ENCODE results near the gene PKP3. TPM values are rescaled to one million over a fixed set of nuclear protein-coding genes. Genes with fewer than 3 reads are reported as not detected.

PKP3 gene
- total and polyA plus RNA-seq, 2 donors (not counting 1 experiment from before 2014, with no cell fraction given): 0.78 TPM; not detected in 1

DNA sequence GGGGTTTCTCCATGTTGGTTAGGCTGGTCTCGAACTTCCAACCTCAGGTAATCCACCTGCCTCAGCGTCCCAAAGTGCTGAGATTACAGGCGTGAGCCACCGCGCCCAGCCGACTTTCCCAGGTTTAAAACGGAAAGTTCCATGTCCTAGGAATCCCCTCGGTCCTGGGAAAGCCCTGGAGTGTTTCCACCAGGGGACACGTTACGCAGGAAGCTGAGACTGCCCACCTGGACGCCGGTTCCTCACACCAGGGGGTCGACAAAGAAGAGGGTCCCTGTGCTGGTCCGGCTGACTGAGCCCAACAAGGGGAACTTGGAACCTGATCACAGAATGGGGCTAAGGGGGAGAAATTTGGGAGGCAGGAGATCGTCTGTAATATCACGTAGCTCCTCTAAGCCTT is 28.2 kb upstream of the PKP3 start:
- Mint-ChIP-seq H3K9me3 (ENCODE audit: insufficient read depth) (no peaks in the 10 kb centered on the region), H3K27me3 (peaks cover 33% of the 10 kb centered on the region), H3K4me1 (peaks cover 14% of the 10 kb centered on the region), H3K4me3 (no peak overlapping the region), H3K27ac (no peak overlapping the region)
- no peak overlapping the region for H3K27ac ChIP-seq (ENCODE audit: low read length in 2 of 2)
- no peak for ATAC-seq (ENCODE audit: low read depth)
- intact Hi-C loops (cut with micrococcal nuclease): loop anchor here (2.0 kb wide), 1 partner anchor 115 kb away; no protein-coding TSS in a partner anchor
- H3K4me2 ChIP-seq (replicated peaks; ENCODE audit: low read depth, low read length, poor library complexity, severe bottlenecking): no peak overlapping the region
- peaks cover 8 to 14% of the 10 kb centered on the region in 2 donors for H3K4me1 ChIP-seq (ENCODE audit: control insufficient read depth in 2 of 2, insufficient read depth in 2 of 2, low read length in 2 of 2)
- H2AFZ ChIP-seq (ENCODE audit: insufficient read depth, low read depth, low read length, poor library complexity, severe bottlenecking): no peak overlapping the region
- no peak overlapping the region for H3K4me3 ChIP-seq (ENCODE audit: control extremely low read depth in 1 of 5, extremely low read depth in 1 of 5, insufficient read depth in 1 of 5, low read depth in 2 of 5, low read length in 4 of 5)
- H3K9me3 ChIP-seq (ENCODE audit: control extremely low read depth in 1 of 3, control insufficient read depth in 2 of 3, insufficient read depth in 1 of 3, low read length in 2 of 3): peaks cover 0 to 11% (median 0%) of the 10 kb centered on the region in 3 donors
- H3K27me3 ChIP-seq (replicated peaks in 1 of 4; ENCODE audit: control extremely low read depth in 1 of 4, control insufficient read depth in 3 of 4, insufficient read depth in 4 of 4, low read length in 3 of 4): peaks cover 0 to 46% (median 19%) of the 10 kb centered on the region in 4 experiments
- ChIA-PET POLR2A (no interaction called here), CTCF (interaction anchor here (1.2 to 8.2 kb wide), 3 partner anchors 61 to 159 kb away, joined by 3 to 52 read pairs (median 7); partner anchors contain the start of genes BET1L and RIC8A)
- WGBS (ENCODE audit: insufficient coverage): 83% methylated on average over 11 of the region's 16 CpGs
- DNase-seq: no peak
- H3K36me3 ChIP-seq (replicated peaks in 1 of 2; ENCODE audit: control extremely low read depth in 1 of 2, control insufficient read depth in 1 of 2, extremely low read depth in 1 of 2, insufficient read depth in 2 of 2, low read length in 1 of 2): no peaks in the 10 kb centered on the region
- TF ChIP-seq, protein P1, sequence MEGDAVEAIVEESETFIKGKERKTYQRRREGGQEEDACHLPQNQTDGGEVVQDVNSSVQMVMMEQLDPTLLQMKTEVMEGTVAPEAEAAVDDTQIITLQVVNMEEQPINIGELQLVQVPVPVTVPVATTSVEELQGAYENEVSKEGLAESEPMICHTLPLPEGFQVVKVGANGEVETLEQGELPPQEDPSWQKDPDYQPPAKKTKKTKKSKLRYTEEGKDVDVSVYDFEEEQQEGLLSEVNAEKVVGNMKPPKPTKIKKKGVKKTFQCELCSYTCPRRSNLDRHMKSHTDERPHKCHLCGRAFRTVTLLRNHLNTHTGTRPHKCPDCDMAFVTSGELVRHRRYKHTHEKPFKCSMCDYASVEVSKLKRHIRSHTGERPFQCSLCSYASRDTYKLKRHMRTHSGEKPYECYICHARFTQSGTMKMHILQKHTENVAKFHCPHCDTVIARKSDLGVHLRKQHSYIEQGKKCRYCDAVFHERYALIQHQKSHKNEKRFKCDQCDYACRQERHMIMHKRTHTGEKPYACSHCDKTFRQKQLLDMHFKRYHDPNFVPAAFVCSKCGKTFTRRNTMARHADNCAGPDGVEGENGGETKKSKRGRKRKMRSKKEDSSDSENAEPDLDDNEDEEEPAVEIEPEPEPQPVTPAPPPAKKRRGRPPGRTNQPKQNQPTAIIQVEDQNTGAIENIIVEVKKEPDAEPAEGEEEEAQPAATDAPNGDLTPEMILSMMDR (IDR thresholded peaks at IDR 0.05): no peak
- TF ChIP-seq EZH2 (IDR thresholded peaks at IDR 0.05; ENCODE audit: borderline replicate concordance, insufficient read depth, low read depth, low read length, poor library complexity, severe bottlenecking): no peak
- H4K20me1 ChIP-seq (ENCODE audit: control insufficient read depth, insufficient read depth, low read length, poor library complexity, severe bottlenecking): no peaks in the 10 kb centered on the region
- H3K9ac ChIP-seq (ENCODE audit: low read length): no peak overlapping the region
- H3K79me2 ChIP-seq (ENCODE audit: control insufficient read depth, insufficient read depth, low read length): no peaks in the 10 kb centered on the region

DNA sequence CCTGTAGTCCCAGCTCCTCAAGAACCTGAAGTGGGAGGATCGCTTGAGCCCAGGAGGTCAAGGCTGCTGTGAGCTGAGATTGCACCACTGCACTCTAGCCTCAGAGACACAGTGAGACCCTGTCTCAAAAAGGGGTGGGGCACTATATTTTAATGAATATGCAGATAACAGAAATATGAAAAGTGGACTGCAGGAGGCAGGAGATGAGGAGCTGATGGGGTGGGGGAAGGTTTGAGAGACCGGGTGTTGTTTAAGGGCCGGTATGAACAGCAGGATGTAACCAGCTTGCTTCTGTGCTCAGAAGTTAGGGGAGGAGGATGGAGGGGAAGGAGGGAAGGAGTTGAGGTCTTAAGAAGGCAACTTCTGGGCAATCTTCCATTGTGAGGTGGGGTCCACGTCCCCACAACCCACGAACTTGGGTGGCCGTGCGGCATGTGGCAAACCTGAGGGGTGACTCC is 26.0 kb upstream of the PKP3 start:
- intact Hi-C loops (cut with micrococcal nuclease): no loop called here
- H3K4me1 ChIP-seq (ENCODE audit: control insufficient read depth in 2 of 2, insufficient read depth in 2 of 2, low read length in 2 of 2): peaks cover 8 to 14% of the 10 kb centered on the region in 2 donors
- H4K20me1 ChIP-seq (ENCODE audit: control insufficient read depth, insufficient read depth, low read length, poor library complexity, severe bottlenecking): no peaks in the 10 kb centered on the region
- 39% methylated on average over 7 of the region's 7 CpGs for WGBS (ENCODE audit: insufficient coverage)
- no peak overlapping the region for H2AFZ ChIP-seq (ENCODE audit: insufficient read depth, low read depth, low read length, poor library complexity, severe bottlenecking)
- ChIA-PET POLR2A (no interaction called here), CTCF (interaction anchor here (0.8 to 1.2 kb wide), 2 partner anchors 117 to 152 kb away, joined by 3 to 4 read pairs; no protein-coding TSS in a partner anchor)
- Mint-ChIP-seq H3K27ac (no peak overlapping the region), H3K9me3 (ENCODE audit: insufficient read depth) (no peaks in the 10 kb centered on the region), H3K4me3 (peak overlapping the region; percentile 86), H3K27me3 (peaks cover 37% of the 10 kb centered on the region), H3K4me1 (peaks cover 14% of the 10 kb centered on the region)
- ATAC-seq (ENCODE audit: low read depth) (no peak), DNase-seq (no peak)
- H3K4me3 ChIP-seq (ENCODE audit: control extremely low read depth in 1 of 5, extremely low read depth in 1 of 5, insufficient read depth in 1 of 5, low read depth in 2 of 5, low read length in 4 of 5): no peak overlapping the region
- H3K9ac ChIP-seq (ENCODE audit: low read length): no peak overlapping the region
- TF ChIP-seq, protein P1 (IDR thresholded peaks at IDR 0.05): no peak
- no peak for TF ChIP-seq EZH2 (IDR thresholded peaks at IDR 0.05; ENCODE audit: borderline replicate concordance, insufficient read depth, low read depth, low read length, poor library complexity, severe bottlenecking)
- H3K4me2 ChIP-seq (replicated peaks; ENCODE audit: low read depth, low read length, poor library complexity, severe bottlenecking): peak overlapping the region; percentile 42
- H3K9me3 ChIP-seq (ENCODE audit: control extremely low read depth in 1 of 3, control insufficient read depth in 2 of 3, insufficient read depth in 1 of 3, low read length in 2 of 3): no peaks in the 10 kb centered on the region
- no peaks in the 10 kb centered on the region for H3K36me3 ChIP-seq (replicated peaks in 1 of 2; ENCODE audit: control extremely low read depth in 1 of 2, control insufficient read depth in 1 of 2, extremely low read depth in 1 of 2, insufficient read depth in 2 of 2, low read length in 1 of 2)
- H3K27ac ChIP-seq (ENCODE audit: low read length in 2 of 2): no peak overlapping the region
- H3K79me2 ChIP-seq (ENCODE audit: control insufficient read depth, insufficient read depth, low read length): no peaks in the 10 kb centered on the region
- H3K27me3 ChIP-seq (replicated peaks in 1 of 4; ENCODE audit: control extremely low read depth in 1 of 4, control insufficient read depth in 3 of 4, insufficient read depth in 4 of 4, low read length in 3 of 4): peaks cover 0 to 59% (median 19%) of the 10 kb centered on the region in 4 experiments
